Spleen (tissue), 11 donors: ENCODE data around the gene CAMTA1. TPM values are rescaled to one million over a fixed set of nuclear protein-coding genes. Genes with fewer than 3 reads are reported as not detected.

Source experiments
- DNase-seq: peaks from one replicate; pipeline ENCODE4 v3.0.0-alpha.2; 2020
- H3K27ac ChIP-seq, 8 donors: fragments of 200-600 bp; sonication (generic) in 7 of 8; 1 replicate in 4 of 8; 2 replicates in 4 of 8; pipeline versions ENCODE4 v1.5.0 to v1.8.0; 2016 to 2021; ENCODE audit warnings: inconsistent platforms in 4 of 8, mild to moderate bottlenecking in 4 of 8, moderate library complexity in 1 of 8
- H3K27me3 ChIP-seq, 7 donors: fragments of 200-600 bp; sonication (generic) in 6 of 7; replicated peaks in 1 of 7; 1 replicate in 4 of 7; 2 replicates in 3 of 7; pipeline versions ENCODE4 v1.5.0 to v1.8.0; 2016 to 2021; ENCODE audit warnings: inconsistent platforms in 3 of 7, mild to moderate bottlenecking in 1 of 7
- H3K36me3 ChIP-seq, 6 donors: fragments of 200-600 bp; sonication (generic) in 5 of 6; 1 replicate in 4 of 6; 2 replicates in 2 of 6; pipeline versions ENCODE4 v1.5.0 to v1.8.0; 2016 to 2021; ENCODE audit warnings: inconsistent platforms in 2 of 6
- H3K4me1 ChIP-seq, 6 donors: fragments of 200-600 bp; sonication (generic) in 5 of 6; 1 replicate in 3 of 6; 2 replicates in 3 of 6; pipeline versions ENCODE4 v1.5.0 to v1.8.0; 2016 to 2021; ENCODE audit warnings: inconsistent platforms in 3 of 6
- H3K4me3 ChIP-seq, 8 donors: fragments of 200-600 bp; sonication (generic) in 7 of 8; 1 replicate in 4 of 8; 2 replicates in 4 of 8; pipeline versions ENCODE4 v1.5.0 to v1.8.0; 2016 to 2021; ENCODE audit warnings: inconsistent platforms in 4 of 8, mild to moderate bottlenecking in 4 of 8, moderate library complexity in 2 of 8
- H3K9me3 ChIP-seq, 8 donors: fragments of 200-600 bp; sonication (generic) in 7 of 8; 1 replicate in 4 of 8; 2 replicates in 4 of 8; pipeline versions ENCODE4 v1.5.0 to v1.8.0; 2016 to 2021; ENCODE audit warnings: inconsistent platforms in 4 of 8
- CTCF ChIP-seq, 11 experiments: fragments of 200-600 bp in 7 of 11; fragments of 450-650 bp in 4 of 11; sonication (generic) in 4 of 11; IDR thresholded peaks in 8 of 11; conservative IDR thresholded peaks in 3 of 11; 1 replicate in 7 of 11; 2 replicates in 4 of 11; pipeline versions ENCODE4 v1.4.0 to v1.8.0; 2016 to 2021; ENCODE audit warnings: antibody characterized with exemption in 11 of 11, inconsistent platforms in 4 of 11, mild to moderate bottlenecking in 1 of 11
- POLR2A ChIP-seq, 3 donors: fragments of 450-650 bp; IDR thresholded peaks; one replicate each; pipeline ENCODE4 v1.5.1; 2017; ENCODE audit warnings: antibody characterized with exemption in 3 of 3, mild to moderate bottlenecking in 1 of 3
- POLR2AphosphoS5 ChIP-seq, 3 donors: sonication (generic); formaldehyde crosslinking; IDR thresholded peaks; one replicate each; pipeline ENCODE4 v1.5.1; 2017; ENCODE audit warnings: antibody characterized with exemption in 3 of 3
- WGBS, 5 donors: extraction: QIAGEN DNeasy Blood & Tissue Kit in 3 of 5; methylation state at CpG; one replicate each; pipeline versions ENCODE4 v1.1.5 to v1.1.7; 2013 to 2018; 5-methylcytosine and 5-hydroxymethylcytosine counted together
- intact Hi-C: fragments of 100-400 bp; cut with DNase I; formaldehyde crosslinking; loops from one replicate; pipeline ENCODE4 v1.15.0; 2023; ENCODE audit warnings: low total_unique reads
- polyA plus RNA-seq, 3 donors: library from polyadenylated mRNA; stranded (reverse); fragments of 200-250 nt; gene quantifications; one replicate each; pipeline ENCODE4 v1.2.1, GENCODE V29; 2013
- total RNA-seq, 7 donors: library from RNA; depleted of rRNA in 3 of 7; stranded (reverse); fragments of >200 nt in 3 of 7; fragmentation: NEBNext Ultra II Directional in 4 of 7; extraction: Animal tissue kit (Norgen Biotek cat#: 25700) in 4 of 7; gene quantifications; one replicate each; pipeline versions ENCODE4 v1.1.0 to v1.2.1, GENCODE V29; 2016 to 2021
- donor health status: healthy with polysubstance abuse.
- donor health status: DM: no; HTN: no; CAD: no; lungs with moderate emphysema.
- donor health status: DM: no; HTN: no; CAD: no.
- donor health status: Bipolar disorder and iron deficiency.
- donor health status: healthy.
- donor health status: DM: no; HTN: no; CAD: no.
- donor health status: DM: yes; HTN: yes; CAD: no.

The CAMTA1 gene
- total and polyA plus RNA-seq, 10 donors: 53.0 to 106 (median 77.3) TPM

GRCh38 chr1:7315316-7315715 lies 530.1 kb downstream of the CAMTA1 start:
- H3K36me3 ChIP-seq: no peaks in the 10 kb centered on the region
- H3K27ac ChIP-seq: no peak overlapping the region
- peaks cover 0 to 16% (median 0%) of the 10 kb centered on the region in 7 donors for H3K27me3 ChIP-seq
- no peaks in the 10 kb centered on the region for H3K4me1 ChIP-seq
- intact Hi-C loops: no loop called here
- H3K4me3 ChIP-seq: no peak overlapping the region
- DNase-seq: no peak
- TF ChIP-seq POLR2AphosphoS5 (IDR thresholded peaks at IDR 0.05): no peak
- TF ChIP-seq CTCF (IDR thresholded peaks at IDR 0.05 in 8 of 11, conservative IDR thresholded peaks at IDR 0.05 in 3 of 11): no peak
- no peak for TF ChIP-seq POLR2A (IDR thresholded peaks at IDR 0.05)
- 83 to 93% (median 84%) methylated on average over 4 of the region's 4 CpGs for WGBS, 5 donors
- H3K9me3 ChIP-seq: peaks cover 0 to 6% (median 0%) of the 10 kb centered on the region in 8 donors

GRCh38 chr1:7315946-7316345 lies 530.7 kb downstream of the CAMTA1 start:
- no peak overlapping the region for H3K27ac ChIP-seq
- H3K27me3 ChIP-seq: peaks cover 0 to 16% (median 0%) of the 10 kb centered on the region in 7 donors
- intact Hi-C loops: no loop called here
- no peak overlapping the region for H3K4me3 ChIP-seq
- H3K4me1 ChIP-seq: no peaks in the 10 kb centered on the region
- peaks cover 0 to 6% (median 0%) of the 10 kb centered on the region in 8 donors for H3K9me3 ChIP-seq
- DNase-seq: no peak
- H3K36me3 ChIP-seq: no peaks in the 10 kb centered on the region
- no peak for TF ChIP-seq POLR2AphosphoS5 (IDR thresholded peaks at IDR 0.05)
- no peak for TF ChIP-seq POLR2A (IDR thresholded peaks at IDR 0.05)
- TF ChIP-seq CTCF (IDR thresholded peaks at IDR 0.05 in 8 of 11, conservative IDR thresholded peaks at IDR 0.05 in 3 of 11): no peak
- WGBS, 5 donors: 79 to 93% (median 89%) methylated on average over 6 of the region's 6 CpGs

- H3K36me3 ChIP-seq: no peaks in the 10 kb centered on the region
- H3K27ac ChIP-seq: no peak overlapping the region
- WGBS, 5 donors: 91 to 100% (median 94%) methylated on average over 2 of the region's 2 CpGs
- no peaks in the 10 kb centered on the region for H3K4me1 ChIP-seq
- intact Hi-C loops: no loop called here
- H3K27me3 ChIP-seq: peaks cover 0 to 15% (median 0%) of the 10 kb centered on the region in 7 donors
- no peaks in the 10 kb centered on the region for H3K9me3 ChIP-seq
- H3K4me3 ChIP-seq: no peak overlapping the region
- DNase-seq: no peak
- TF ChIP-seq POLR2A (IDR thresholded peaks at IDR 0.05) (no peak), POLR2AphosphoS5 (IDR thresholded peaks at IDR 0.05) (no peak), CTCF (IDR thresholded peaks at IDR 0.05 in 8 of 11, conservative IDR thresholded peaks at IDR 0.05 in 3 of 11) (no peak)
Measured at GRCh38 chr1:7317888-7318287, 532.6 kb downstream of the CAMTA1 start.

GRCh38 chr1:7319196-7319595 lies 533.9 kb downstream of the CAMTA1 start:
- TF ChIP-seq POLR2AphosphoS5 (IDR thresholded peaks at IDR 0.05) (no peak), POLR2A (IDR thresholded peaks at IDR 0.05) (no peak), CTCF (IDR thresholded peaks at IDR 0.05 in 8 of 11, conservative IDR thresholded peaks at IDR 0.05 in 3 of 11) (no peak)
- Histone ChIP-seq H3K27me3 (peaks cover 0 to 3% (median 0%) of the 10 kb centered on the region in 7 donors), H3K4me3 (no peak overlapping the region), H3K36me3 (no peaks in the 10 kb centered on the region), H3K9me3 (no peaks in the 10 kb centered on the region), H3K4me1 (no peaks in the 10 kb centered on the region), H3K27ac (no peak overlapping the region)
- no peak for DNase-seq
- 84 to 90% (median 86%) methylated on average over 5 of the region's 5 CpGs for WGBS, 5 donors
- intact Hi-C loops: no loop called here
